Measurements from ENCODE around the gene MEIS2.
"Not testable (repeated sequence)": the region's sequence is repeated elsewhere in the genome, so short reads cannot be mapped to it uniquely, and the experiment has no call there.

Gene MEIS2

DNA sequence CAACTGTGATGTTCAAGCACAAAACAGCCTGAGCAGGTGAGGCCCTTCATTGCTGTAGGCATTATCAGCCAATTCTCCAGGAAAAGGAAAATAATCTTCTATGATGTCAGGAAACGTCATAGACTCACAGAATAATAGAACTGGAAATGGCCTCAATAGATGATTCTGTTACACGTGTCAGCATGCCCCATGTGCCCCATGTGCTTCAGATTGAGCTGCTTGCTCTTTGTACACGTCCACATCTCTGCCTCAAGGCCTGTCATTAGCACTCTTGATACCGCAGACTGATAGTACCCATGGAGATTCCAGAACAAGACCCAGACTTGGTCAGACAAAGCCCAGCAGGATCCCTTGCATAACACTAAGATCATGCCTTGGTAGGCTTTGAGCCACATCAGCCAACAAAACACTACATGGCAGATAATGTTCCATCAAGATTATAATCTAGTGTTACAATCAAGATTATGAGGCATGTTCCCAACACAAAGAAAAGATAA lies 95.9 kb downstream of the MEIS2 start:
- no peak for DNase-seq

GRCh38 chr15:37002041-37002672 lies 98.2 kb downstream of the MEIS2 start:
- no peak for DNase-seq

DNA sequence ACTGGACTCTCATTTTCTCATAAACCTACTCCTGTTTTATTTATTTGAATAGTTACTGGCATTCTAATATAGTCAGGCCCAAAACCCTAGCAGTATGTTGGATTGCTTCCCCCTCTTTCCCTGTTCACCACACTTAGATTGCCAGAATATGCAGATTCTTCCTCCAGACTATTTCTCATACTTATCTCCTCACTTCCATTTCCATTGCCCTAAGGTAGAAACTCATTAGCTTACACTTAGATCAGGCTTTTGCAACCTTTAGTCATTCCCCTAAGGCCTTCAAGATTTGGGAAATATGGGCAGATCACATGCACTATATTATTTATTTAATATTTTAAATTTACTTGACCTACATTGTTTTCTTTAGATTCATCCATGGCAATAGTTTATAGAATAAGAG lies 98.9 kb downstream of the MEIS2 start:
- DNase-seq, result no peak

GRCh38 chr15:36999778-37000177 lies 100.6 kb downstream of the MEIS2 start:
- no peak for DNase-seq

DNA sequence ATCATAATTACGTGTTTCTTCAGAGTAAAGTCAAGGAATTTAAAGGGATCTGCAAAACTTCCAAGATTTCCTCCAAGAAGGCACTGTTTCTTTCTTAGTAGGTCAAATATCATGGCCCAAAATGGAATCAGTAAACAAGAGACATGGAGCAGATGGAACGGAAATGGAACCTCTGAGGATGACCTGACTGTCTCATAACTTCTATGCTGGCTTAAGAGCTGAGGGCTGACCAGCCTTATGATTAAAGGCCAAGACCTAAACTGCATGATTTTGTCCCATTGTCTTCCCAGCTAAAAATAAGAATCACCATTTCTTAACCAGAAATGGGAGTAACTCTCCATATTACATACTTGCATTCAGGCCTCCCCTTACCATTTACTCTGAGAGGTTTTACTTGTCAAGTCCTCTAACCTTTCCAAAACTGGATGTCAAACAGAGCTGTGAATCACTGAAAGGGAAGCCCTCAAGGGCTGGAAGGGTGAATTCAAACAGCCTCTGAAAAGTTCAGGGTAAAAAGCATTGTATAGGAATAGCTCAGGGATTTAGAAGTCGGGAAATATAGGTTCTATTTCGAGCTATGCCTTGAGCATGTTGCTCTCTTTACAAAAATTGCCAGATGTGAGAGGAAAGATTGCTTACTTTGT lies 103.7 kb downstream of the MEIS2 start:
- no peak for DNase-seq

- no peak for DNase-seq
These were observed 104.2 kb downstream of the MEIS2 start for GRCh38 chr15:36996121-36996520.

DNA sequence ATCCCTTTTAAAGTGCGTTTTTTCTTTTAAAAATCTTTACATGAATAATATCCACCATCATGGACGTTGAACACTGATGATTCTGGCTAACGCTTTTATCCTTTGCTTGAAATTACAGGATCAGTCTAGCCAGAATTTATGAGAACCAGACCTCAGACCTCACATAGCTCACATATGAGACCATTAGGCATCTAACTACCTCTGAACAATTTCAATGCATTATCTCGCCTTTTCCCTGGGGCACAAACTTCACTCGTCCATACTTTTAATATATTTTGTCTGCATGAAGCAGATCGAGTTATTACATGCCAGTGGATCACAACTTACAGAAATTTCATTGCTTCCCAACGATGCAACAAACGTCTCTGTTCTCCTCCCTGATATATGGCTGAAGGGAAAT lies 105.6 kb downstream of the MEIS2 start:
- no peak for DNase-seq

- DNase-seq, result no peak
These were observed 107.9 kb downstream of the MEIS2 start for GRCh38 chr15:36992454-36992853.

GRCh38 chr15:36988947-36989346 lies 111.4 kb downstream of the MEIS2 start:
- no peak for DNase-seq

GRCh38 chr15:36982430-36982829 lies 117.9 kb downstream of the MEIS2 start:
- no peak for DNase-seq

DNA sequence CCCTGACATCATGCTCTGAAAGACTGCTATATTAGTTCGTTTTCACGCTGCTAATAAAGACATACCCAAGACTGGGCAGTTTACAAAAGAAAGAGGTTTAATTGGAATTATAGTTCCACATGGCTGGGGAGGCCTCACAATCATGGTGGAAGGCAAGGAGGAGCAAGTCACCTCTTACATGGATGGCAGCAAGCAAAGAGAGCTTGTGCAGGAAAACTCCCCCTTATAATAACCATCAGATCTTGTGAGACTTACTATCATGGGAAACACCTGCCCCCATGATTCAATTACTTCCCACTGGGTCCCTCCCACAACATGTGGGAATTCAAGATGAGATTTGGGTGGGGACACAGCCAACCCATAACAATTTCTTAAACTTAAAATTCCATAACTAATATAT lies 120.1 kb downstream of the MEIS2 start:
- DNase-seq, result not testable (repeated sequence)

DNA sequence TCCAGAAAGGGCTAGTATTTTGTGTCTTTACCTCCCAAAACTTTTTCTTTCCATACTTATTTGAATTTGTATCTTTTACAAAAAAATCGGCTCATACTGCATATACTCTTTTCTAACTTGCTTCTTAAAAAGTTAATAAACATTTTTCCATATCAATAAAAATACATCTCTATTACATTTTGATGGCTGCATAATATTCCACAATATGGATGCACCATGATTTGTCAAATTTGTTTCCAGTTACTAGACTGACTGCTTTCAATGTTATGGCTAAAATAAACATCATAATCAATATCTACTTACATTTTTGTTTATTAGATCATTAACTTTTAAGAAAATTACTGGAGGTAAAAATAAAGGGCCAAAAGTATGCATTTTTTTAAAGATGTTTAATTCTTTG lies 121.7 kb downstream of the MEIS2 start:
- no peak for DNase-seq

DNA sequence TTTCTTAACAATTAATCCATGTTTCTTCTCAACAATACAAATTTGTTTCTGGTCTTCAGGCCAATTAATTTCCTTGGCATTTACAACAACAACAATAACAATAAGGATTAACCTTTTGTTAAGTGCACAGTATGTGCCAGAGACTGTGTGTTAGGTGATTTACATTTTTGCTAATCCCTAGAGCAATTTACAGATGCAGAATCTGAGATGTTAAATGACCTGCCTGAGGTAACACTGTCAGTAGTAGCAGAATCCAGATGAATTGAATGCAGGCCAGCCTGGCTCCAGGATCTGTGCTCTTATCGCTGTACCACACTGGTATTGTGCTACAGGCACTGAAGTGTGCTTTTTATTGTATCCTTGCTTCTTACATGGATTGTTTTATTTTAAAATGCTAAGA lies 122.2 kb downstream of the MEIS2 start:
- no peak for DNase-seq

- DNase-seq, result no peak
These were observed 122.7 kb downstream of the MEIS2 start for GRCh38 chr15:36977659-36978058.

DNA sequence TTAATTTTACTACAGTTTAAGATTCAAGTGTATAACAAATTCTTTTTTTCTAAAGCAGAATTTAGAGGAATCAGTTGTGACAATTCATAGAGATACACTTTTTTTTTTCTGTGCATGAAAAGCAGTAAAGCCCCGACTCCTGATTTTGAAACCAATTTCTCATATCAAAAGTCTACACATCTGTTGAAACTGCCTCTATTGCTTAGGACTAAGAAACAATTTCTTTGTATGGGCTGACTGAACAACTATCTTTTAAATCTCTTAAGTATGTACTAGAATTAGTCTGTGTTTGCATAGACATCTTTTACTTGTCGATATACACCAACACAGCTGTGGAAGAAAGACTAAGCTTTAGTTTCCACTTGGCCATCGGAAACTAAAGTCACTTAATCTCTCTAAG lies 127.6 kb downstream of the MEIS2 start:
- no peak for DNase-seq

DNA sequence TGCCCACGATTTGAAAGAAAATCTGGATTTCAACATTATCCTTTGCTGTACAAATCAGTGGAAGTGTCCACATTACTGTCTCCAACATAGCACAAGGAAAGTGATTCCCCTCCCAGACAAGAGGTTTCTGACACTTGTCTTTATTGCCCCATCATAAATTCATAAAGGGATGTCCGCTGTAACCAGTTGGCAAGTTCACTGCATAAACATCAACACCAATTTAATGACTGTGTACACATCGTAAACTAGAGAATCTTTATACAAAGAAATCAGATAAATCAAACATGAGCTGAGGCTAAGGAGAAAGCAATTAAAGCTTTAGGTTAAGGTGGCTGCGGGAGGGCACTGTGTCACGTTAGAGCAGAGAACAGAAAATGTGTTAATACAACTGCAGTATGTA lies 129.8 kb downstream of the MEIS2 start:
- DNase-seq, result no peak

DNA sequence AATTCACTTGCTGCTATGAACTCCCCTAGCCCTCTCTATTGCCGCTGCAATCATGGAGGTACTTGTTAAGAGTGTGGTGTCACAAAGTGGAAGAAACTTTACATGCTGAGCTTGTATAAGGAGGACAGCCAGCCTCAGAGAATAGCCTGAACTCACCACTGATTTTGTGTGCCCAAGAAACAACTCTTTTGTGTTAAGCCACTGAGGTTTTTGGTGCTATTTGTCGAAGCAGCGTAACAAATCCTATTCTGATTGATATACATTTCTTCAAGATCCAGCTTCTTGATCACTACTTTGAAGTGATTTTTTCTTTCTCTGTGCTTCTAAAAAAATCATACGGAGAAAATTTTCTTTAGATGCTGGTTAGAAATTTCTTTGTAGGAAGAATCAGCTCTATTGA lies 132.4 kb downstream of the MEIS2 start:
- no peak for DNase-seq

GRCh38 chr15:36966708-36967107 lies 133.6 kb downstream of the MEIS2 start:
- no peak for DNase-seq

DNA sequence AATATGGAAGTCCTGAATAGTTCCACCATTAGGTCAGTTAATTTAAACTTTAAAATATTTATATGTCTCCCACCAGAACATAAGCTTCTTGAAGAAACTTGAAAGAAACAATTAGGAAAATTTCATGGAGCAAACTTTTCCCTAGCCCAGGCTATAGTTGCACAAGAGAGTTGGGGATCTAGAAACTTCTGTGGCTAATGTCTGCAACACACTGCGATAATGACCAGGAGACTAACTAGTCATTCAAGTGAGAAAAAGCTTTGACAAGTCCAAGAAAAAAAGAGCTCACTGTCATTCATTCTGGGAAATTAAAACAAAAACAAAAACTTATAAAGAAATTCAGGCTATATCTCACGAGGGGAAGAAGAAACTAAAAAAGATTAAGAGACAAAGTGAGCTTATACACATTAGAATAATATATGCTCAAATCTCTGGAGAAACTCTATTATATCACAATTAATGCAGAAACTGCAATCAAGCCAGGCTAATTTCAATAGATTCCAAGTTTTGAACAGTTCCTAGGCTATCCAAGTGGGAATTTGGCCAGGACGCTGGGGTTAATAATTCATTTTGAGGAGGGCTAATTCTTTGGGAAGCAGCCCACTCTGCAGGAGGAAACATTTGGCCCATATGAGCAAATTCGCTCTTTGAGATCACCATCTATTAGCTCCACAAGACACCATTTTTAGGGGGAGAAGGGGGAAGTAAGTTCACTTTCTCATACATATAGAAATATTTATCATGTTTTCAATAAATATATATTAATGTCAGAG lies 134.6 kb downstream of the MEIS2 start:
- no peak for DNase-seq

- no peak for DNase-seq
These were observed 135.7 kb downstream of the MEIS2 start for GRCh38 chr15:36964626-36965025.

- no peak for DNase-seq
These were observed 138.4 kb downstream of the MEIS2 start for GRCh38 chr15:36961956-36962355.

GRCh38 chr15:36960947-36961227 lies 139.5 kb downstream of the MEIS2 start:
- DNase-seq, result no peak

DNA sequence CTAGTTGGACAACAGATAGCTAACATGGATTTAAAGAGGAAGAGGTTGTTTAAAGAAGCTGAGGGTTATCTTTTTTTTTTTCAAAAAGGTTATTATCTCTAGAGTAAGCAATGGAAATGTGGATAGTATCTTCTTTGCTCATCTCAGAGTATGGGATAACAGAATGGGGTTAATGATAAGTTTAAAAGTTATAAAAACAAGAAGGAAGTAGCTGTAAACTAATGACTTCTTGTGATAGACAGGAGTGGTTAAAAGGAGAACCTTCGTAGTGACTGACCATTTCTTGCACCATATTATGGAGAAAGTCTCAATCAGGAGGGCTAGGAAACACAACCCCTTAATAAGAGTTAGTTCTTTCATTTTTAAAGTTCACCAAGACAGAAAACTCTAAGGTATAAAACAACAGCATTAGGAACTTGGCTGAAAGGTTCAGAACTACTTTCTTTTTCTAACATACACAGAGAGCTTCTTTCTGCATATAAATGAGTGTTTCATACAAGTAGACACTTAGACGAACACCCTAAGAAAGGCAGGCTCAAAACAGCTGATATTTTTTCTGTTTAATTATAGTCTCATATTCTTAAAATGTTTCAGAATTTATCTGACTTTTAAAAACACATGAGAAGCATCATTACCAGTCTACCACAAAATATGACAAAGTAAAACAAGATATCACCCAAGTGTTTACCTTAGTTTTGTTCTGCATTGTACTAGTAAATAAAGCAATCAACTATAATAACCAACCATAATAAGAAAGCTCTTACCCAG lies 140.0 kb downstream of the MEIS2 start:
- DNase-seq, result no peak

GRCh38 chr15:36959746-36960145 lies 140.6 kb downstream of the MEIS2 start:
- DNase-seq, result no peak

All from T1000 (cell line).